ENCODE results near the gene BCAR3. TPM values are rescaled to one million over a fixed set of nuclear protein-coding genes. Genes with fewer than 3 reads are reported as not detected.
A peak's percentile ranks its signal among the peaks of the same experiment; 100 is the strongest.
"Not testable (repeated sequence)": the region's sequence is repeated elsewhere in the genome, so short reads cannot be mapped to it uniquely, and the experiment has no call there.

The BCAR3 gene
- polyA plus RNA-seq, 4 donors = 22.5 to 28.9 (median 25.2) TPM

- DNase-seq (ENCODE audit: low read depth in 4 of 4, low spot score in 2 of 4) = no peak
Measured at GRCh38 chr1:93602101-93602500, 79.5 kb downstream of the BCAR3 start.

- no peak for DNase-seq (ENCODE audit: low read depth in 4 of 4, low spot score in 2 of 4)
Measured at GRCh38 chr1:93601686-93602085, 80.0 kb downstream of the BCAR3 start.

- no peak for DNase-seq (ENCODE audit: low read depth in 4 of 4, low spot score in 2 of 4)
Measured at GRCh38 chr1:93600663-93601062, 81.0 kb downstream of the BCAR3 start.

- DNase-seq (ENCODE audit: low read depth in 4 of 4, low spot score in 2 of 4) = no peak
Measured at GRCh38 chr1:93599479-93599878, 82.2 kb downstream of the BCAR3 start.

GRCh38 chr1:93598861-93599439 lies 82.7 kb downstream of the BCAR3 start:
- DNase-seq (ENCODE audit: low read depth in 4 of 4, low spot score in 2 of 4) = no peak

GRCh38 chr1:93598396-93598795 lies 83.2 kb downstream of the BCAR3 start:
- DNase-seq (ENCODE audit: low read depth in 4 of 4, low spot score in 2 of 4) = no peak

GRCh38 chr1:93597709-93598108 lies 83.9 kb downstream of the BCAR3 start:
- no peak for DNase-seq (ENCODE audit: low read depth in 4 of 4, low spot score in 2 of 4)

GRCh38 chr1:93596329-93597089 lies 85.1 kb downstream of the BCAR3 start:
- DNase-seq (ENCODE audit: low read depth in 4 of 4, low spot score in 2 of 4) = no peak

GRCh38 chr1:93595743-93596142 lies 85.9 kb downstream of the BCAR3 start:
- DNase-seq (ENCODE audit: low read depth in 4 of 4, low spot score in 2 of 4) = no peak

GRCh38 chr1:93595266-93595665 lies 86.4 kb downstream of the BCAR3 start:
- DNase-seq (ENCODE audit: low read depth in 4 of 4, low spot score in 2 of 4) = no peak

- no peak for DNase-seq (ENCODE audit: low read depth in 4 of 4, low spot score in 2 of 4)
Measured at GRCh38 chr1:93594603-93594880, 87.1 kb downstream of the BCAR3 start.

GRCh38 chr1:93593854-93594602 lies 87.6 kb downstream of the BCAR3 start:
- no peak for DNase-seq (ENCODE audit: low read depth in 4 of 4, low spot score in 2 of 4)

GRCh38 chr1:93592551-93592949 lies 89.1 kb downstream of the BCAR3 start:
- no peak for DNase-seq (ENCODE audit: low read depth in 4 of 4, low spot score in 2 of 4)

GRCh38 chr1:93591676-93592550 lies 89.7 kb downstream of the BCAR3 start:
- peak in 3 of 4 donors; percentile 60 to 82 (median 75) for DNase-seq (ENCODE audit: low read depth in 4 of 4, low spot score in 2 of 4)

- not testable (repeated sequence) for DNase-seq (ENCODE audit: low read depth in 4 of 4, low spot score in 2 of 4)
Measured at GRCh38 chr1:93591291-93591675, 90.4 kb downstream of the BCAR3 start.

GRCh38 chr1:93588955-93589354 lies 92.7 kb downstream of the BCAR3 start:
- no peak for DNase-seq (ENCODE audit: low read depth in 4 of 4, low spot score in 2 of 4)

GRCh38 chr1:93588206-93588605 lies 93.4 kb downstream of the BCAR3 start:
- DNase-seq (ENCODE audit: low read depth in 4 of 4, low spot score in 2 of 4) = no peak

GRCh38 chr1:93587354-93587753 lies 94.3 kb downstream of the BCAR3 start:
- DNase-seq (ENCODE audit: low read depth in 4 of 4, low spot score in 2 of 4) = no peak

GRCh38 chr1:93585059-93585966 lies 96.3 kb downstream of the BCAR3 start:
- DNase-seq (ENCODE audit: low read depth in 4 of 4, low spot score in 2 of 4) = no peak
